GM19452 (cell line): ENCODE results near the gene TCERG1.

ENCODE experiments used
- ATAC-seq: cut with Tn5 transposase; IDR thresholded peaks from one replicate; pipeline ENCODE4 v1.9.1; 2021; ENCODE audit not compliant: unreplicated experiment

Gene TCERG1

DNA sequence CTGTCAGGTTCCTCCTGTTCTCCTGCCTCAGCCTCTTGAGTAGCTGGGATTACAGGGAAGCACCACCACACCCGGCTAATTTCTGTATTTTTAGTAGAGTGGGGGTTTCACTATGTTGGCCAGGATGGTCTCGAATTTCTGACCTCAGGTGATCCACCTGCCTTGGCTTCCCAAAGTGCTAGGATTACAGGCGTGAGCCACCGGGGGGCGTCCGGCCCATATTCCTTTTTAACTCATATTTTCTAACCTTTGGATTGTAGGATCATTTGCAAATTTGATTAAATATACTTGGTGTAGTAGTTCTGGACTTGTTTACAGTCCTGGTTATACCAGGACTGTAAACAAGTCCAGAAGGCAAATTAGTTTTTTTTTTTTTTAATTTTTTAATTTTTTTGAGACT lies 4.3 kb downstream of the TCERG1 start:
- ATAC-seq, result no peak

DNA sequence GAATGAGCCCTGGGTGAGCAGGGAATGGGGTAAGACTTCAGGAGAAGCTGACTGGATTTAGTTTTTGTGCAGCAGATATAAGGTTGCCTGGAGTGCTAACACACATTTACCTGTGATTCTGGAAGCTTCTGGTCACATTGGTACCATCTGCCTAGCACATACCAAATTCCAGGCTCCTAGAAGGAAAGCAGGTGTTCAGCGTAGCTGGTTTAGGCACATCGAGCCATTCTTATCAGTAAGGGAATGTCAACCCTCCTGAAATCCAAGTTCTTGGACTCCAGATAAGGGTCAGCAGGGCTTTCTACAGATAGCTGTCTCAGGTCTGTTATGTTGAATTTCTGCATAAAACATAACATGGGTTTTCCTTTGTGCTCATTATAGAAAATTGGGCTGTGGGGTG lies 10.3 kb downstream of the TCERG1 start:
- ATAC-seq, result no peak

- no peak for ATAC-seq
Observed at GRCh38 chr5:146458894-146459293, 11.8 kb downstream of the TCERG1 start.

GRCh38 chr5:146461319-146461718 lies 14.2 kb downstream of the TCERG1 start:
- ATAC-seq, result no peak

DNA sequence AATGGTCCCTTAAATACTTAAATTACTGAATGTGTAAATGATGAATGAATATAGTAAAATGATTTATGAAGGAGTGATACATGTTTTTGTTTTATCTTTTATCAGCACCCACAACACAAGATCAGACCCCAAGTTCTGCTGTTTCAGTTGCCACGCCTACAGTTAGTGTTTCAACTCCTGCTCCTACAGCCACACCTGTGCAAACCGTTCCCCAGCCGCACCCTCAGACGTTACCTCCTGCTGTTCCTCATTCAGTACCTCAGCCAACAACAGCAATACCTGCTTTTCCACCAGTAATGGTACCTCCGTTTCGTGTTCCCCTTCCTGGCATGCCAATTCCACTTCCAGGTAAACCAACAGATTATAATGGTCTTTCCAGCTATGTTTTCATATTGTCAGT lies 16.3 kb downstream of the TCERG1 start:
- ATAC-seq, result no peak

DNA sequence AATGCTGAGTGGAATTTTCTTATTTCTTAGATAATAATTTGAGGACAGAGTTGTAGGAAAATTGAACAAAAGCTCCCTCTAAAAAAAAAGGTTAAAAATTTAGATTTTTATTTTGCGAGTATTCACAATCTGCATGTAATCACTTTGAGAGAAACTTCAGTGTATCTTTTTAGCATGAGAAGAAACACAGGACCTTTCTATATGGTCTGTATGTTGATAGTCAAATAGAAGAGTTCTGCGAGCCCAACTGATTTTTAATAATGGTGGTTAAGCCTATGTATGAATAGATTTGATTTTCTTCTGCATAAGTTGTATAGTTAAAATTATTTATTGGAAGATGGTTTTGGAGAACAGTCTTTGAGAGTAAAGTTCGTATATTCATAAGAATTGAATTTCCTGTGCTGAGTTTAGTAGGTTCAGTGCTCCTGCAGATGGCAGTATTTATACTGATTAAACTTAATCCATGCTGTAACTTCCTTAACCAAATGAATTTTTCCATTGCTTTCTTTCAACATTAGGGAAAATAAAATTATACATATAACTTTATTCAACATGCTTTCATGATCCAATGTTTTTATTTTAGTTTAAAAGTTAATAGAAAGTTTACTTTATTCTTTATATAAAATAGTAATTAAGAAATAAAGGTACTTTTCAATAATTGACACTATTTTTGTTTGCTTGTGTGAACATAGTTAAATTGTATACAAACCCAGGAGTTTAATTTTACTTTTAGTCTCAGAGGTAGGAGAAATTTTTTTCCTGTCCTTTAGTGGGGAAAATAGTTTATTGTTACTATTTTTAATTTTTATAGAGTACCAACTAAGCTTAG lies 19.6 kb downstream of the TCERG1 start:
- no peak for ATAC-seq

DNA sequence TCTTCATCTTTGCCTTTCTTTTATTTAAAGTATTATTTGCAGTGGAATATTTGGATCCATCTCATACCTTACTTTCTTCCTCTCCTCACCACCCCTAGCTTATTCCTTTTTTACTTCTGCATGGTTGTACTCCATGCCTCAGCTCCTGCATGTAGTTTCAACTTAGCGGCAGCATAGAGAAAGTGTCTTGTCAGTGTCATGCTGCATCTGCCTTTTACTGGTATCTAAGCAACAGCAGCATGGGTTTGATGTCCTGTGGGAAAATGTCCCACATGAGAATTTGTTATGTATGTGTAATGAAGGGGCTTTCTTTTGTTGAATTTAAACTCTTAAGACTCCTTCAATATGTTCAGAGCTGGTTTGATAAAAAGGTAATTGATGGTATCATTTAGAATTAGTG lies 20.6 kb downstream of the TCERG1 start:
- ATAC-seq, result no peak

GRCh38 chr5:146474065-146474464 lies 26.9 kb downstream of the TCERG1 start:
- no peak for ATAC-seq

- ATAC-seq, result no peak
Observed at GRCh38 chr5:146475190-146475780, 28.2 kb downstream of the TCERG1 start.

DNA sequence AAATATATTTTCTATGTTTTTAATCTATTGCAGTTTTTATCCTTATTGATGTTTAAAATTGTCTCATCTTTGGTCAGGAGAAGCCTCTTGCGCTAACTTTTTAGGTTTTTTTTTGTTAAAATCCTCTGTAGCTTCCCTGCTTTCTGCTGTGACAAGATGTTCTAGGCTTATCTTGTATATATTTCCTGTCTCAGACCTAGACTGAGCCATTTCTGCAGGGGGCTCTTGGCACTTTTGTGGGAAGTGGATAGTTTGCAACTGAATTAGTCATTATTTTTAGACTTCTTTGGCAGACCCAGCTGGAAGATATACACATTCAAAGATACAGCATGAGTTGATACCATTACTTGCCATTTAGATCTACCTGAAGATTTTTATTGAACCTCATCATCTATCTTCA lies 28.8 kb downstream of the TCERG1 start:
- ATAC-seq, result no peak

DNA sequence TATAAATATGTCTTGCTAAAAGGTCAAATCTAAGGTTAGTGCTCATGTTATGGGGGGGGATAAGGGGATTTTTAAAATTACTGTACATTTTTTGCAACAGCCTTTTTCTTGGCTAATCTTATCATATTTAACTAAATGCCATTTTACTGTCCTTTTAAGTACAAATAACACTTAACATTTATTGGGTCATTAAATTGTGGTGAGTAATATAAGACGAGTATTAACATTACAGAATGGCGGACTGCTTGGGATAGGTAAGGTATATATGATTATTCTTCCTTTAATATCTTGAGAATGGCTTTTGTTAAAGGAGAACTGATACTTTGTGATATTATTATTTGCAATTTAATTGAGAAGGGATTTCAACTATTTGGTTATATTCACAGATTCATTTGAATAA lies 35.6 kb downstream of the TCERG1 start:
- ATAC-seq, result no peak

DNA sequence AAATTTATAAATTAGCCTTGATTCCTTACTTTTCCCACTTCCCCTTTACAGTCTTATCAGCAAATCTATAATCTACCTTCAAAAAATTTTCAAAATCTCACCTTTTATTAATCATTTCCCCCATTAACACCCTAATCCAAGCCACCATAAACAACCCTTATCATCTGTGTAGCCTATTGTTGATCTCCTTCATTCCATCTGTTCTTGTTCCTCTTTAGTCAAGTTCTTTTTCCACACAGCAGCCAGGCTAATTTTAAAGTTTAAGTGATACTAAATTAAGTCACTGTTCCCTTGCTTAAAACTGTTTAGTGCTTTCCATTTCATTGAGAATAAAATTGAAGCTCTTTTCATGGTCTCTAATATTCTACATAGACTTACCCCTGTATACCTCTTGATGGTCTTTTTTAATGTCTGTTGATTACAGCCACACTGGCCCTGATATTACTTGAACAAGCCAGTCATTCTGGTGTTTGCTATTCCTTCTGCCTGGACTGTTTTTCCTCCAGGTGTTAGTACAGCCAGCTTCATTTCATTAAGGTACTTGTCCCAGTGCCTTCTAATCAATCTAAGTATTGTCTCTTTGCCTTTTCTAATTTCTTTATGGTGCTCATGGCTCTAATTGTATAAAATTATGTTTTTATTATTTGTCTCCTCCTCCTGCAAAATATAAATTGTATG lies 37.7 kb downstream of the TCERG1 start:
- ATAC-seq, result no peak

DNA sequence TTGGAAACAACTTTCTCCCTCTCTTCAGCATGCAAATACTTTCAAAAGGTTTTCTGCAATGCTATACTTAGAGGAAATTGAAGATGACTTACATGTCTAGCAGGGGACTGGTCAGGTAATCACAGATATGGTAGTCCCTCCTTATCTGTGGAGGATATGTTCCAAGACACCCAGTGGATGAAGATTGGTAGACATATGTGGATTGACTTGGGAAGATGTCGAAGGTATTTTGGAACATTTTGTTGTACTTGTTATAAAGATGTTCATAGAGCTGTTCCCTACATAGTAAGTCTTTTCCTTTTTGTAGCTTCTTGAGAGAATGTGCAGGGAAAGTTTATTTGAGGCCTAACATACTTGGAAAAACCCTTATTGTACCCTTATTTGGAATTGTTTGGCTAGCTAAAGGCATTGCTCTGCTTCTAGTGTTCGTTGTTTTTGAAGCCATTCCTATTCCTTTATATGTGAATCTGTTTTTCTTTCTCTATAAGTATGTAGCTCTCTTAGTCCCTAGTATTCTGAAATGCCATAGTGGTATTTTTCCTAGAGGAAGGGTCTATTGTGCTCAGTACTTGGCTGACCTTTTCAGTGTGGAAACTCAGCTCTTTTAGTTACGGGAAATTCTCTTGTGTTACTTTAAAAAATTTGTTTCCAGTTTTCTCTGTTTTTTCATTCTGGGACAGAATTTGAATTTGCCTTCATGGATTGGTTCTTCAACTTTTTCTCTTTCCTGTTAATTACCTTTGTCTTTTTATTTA lies 43.1 kb downstream of the TCERG1 start:
- ATAC-seq, result no peak

- no peak for ATAC-seq
Observed at GRCh38 chr5:146494656-146495055, 47.5 kb downstream of the TCERG1 start.

- no peak for ATAC-seq
Observed at GRCh38 chr5:146499680-146500079, 52.5 kb downstream of the TCERG1 start.

GRCh38 chr5:146507428-146507827 lies 60.3 kb downstream of the TCERG1 start:
- ATAC-seq, result no peak

DNA sequence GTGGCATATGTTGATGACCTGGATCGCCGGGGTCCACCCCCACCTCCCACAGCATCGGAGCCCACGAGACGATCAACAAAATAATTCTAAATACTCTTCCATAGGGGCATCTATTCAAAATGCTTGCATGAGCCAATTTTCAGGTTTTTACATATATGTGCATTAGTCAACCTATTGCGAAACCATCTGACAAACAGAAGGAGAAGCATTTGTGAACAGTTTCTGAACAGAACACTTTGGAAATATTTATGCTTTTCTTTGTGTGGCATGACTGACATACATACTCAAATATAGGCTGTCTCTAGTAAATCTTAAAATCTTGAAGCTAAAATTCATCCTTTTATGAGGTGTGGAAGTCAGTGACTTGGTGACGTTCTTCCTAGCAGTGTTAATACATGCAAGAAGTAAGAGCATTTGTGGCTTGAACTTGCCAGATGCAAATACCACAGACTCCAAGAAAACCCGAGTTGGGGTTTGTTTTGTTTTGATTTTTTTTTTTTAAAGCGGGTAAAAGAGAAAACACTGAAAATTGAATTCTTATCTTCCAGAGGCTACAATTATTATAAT lies 63.5 kb downstream of the TCERG1 start:
- ATAC-seq, result no peak

DNA sequence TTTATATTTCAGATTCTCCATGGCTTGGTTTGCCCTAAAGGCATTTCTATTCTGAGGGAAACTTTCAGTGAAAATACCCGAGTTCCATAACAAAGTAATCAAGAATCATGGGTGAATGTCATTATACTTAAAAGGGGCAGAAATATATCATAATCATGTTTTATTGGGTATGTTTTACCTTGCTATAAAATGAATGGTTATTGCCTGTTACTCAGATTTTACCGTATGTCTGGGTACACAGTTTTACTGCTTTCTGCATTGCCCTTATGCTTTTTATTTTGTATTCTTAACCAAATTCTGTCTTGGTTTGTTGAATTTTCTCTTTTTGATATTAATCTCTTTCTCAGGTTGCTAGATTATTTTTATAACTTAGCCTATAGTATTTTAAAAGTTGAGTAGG lies 66.3 kb downstream of the TCERG1 start:
- ATAC-seq, result no peak

- ATAC-seq, result no peak
Observed at GRCh38 chr5:146514575-146514974, 67.4 kb downstream of the TCERG1 start.

DNA sequence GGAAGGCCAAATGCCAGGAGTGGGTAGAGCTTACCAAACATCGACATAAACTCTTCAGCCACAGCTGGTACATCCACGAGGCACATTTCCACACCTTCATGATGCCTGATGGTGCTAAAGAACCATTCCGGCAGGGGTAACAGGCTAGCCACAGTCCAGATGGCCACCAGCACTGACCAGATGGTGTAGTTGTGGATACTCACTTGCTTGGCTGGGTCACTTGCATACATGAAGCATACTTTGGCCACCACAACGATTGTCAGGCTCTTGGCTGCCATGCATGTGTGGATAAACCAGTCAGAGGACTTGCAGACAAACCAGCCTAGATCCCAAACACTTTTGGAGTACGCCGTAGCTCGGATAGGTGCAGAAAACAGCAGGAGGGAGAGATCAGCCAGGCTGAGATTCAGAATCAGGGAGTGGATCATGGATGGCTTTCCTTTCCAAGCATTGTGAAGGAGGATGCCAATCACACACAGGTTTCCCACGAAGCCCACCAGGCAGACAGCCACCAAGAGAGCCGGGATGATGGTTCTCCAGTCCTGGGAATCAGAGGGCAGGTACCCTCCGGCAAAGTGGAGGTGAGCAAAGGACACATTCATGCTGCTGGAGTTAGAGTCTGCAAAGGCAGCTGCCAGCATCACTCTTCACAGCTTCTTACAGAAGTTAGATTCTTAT lies 68.5 kb downstream of the TCERG1 start:
- no peak for ATAC-seq

DNA sequence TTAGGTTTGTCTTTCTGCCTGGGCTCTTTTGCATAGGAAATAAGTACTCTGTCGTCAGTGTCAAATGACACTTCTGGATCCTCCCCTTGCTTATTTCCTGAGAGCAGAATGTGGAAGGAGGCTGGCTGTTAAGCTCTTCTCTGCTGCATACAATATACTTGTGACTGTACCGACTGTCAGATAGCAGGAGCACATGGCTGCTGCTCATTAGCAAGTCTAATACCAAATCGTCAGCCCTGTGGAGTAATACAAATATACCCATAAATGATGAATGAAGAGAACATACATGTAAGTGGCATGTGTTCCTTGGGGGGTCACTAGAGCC lies 69.0 kb downstream of the TCERG1 start, which contains the start of gene GPR151:
Gene GPR151 (minus strand): TSS at position 40 of the 325 bp plus-strand sequence. CDS start 77 bp downstream, outside the sequence.
- ATAC-seq, result no peak
